HepG2 (cell line): Measurements from ENCODE around the gene VDAC1. TPM values are rescaled to one million over a fixed set of nuclear protein-coding genes. Genes with fewer than 3 reads are reported as not detected.

Source experiments
- polyA plus RNA-seq, 8 experiments: library from polyadenylated mRNA; depleted of rRNA in 3 of 8; stranded (reverse) in 7 of 8; unstranded in 1 of 8; fragments of >200 nt; fragmentation: Illumina TruSeq in 4 of 8; extraction: Trizol in 4 of 8; gene quantifications; 2 replicates each; pipeline versions ENCODE4 v1.2.1 to v1.2.3, GENCODE V29; 2011 to 2016; ENCODE audit warnings: low read depth in 4 of 8, missing spikeins in 1 of 8, mixed read lengths in 1 of 8; ENCODE audit not compliant: insufficient read depth in 1 of 8
- total RNA-seq, 5 experiments: library from RNA; depleted of rRNA; stranded (reverse); fragments of >200 nt; fragmentation: Illumina TruSeq; extraction: Trizol; gene quantifications; 2 replicates each; pipeline ENCODE4 v1.2.3, GENCODE V29; 2016; ENCODE audit warnings: low read depth in 1 of 5
- TF ChIP-seq, protein P1 (sequence below), 2 experiments: fragments of 450-650 bp in 1 of 2; sonication (generic) in 1 of 2; formaldehyde crosslinking in 1 of 2; IDR thresholded peaks; 2 replicates each; pipeline versions ENCODE4 v1.6.1 to v1.8.0; 2016 to 2022; ENCODE audit warnings: antibody characterized with exemption in 1 of 2, mild to moderate bottlenecking in 1 of 2, missing genetic modification reagents in 1 of 2

The VDAC1 gene
- total and polyA plus RNA-seq, 2 of the 13 experiments (the other 11 are each of a cell fraction or from before 2014, with no cell fraction given): 112 to 380 TPM

DNA sequence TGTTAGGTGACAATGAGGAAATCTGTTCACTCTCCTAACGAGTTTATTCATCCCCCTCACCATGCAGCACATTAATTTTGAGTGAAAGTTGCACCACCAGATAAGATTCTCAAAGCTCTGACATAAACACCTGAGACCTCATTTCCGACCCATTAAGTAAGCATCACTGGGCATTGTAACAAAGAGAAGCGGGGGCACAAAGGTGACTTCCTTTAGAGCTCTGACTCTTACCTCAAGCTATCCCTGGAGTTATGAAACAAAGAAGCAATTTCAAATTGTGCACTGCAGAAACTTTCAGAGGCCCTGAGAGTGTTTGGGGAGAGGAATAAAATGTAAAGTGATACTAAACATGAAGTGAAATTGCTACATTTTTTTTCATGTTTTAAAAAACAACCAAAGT, 65.8 kb downstream of the VDAC1 start (continued):
- TF ChIP-seq, protein P1, sequence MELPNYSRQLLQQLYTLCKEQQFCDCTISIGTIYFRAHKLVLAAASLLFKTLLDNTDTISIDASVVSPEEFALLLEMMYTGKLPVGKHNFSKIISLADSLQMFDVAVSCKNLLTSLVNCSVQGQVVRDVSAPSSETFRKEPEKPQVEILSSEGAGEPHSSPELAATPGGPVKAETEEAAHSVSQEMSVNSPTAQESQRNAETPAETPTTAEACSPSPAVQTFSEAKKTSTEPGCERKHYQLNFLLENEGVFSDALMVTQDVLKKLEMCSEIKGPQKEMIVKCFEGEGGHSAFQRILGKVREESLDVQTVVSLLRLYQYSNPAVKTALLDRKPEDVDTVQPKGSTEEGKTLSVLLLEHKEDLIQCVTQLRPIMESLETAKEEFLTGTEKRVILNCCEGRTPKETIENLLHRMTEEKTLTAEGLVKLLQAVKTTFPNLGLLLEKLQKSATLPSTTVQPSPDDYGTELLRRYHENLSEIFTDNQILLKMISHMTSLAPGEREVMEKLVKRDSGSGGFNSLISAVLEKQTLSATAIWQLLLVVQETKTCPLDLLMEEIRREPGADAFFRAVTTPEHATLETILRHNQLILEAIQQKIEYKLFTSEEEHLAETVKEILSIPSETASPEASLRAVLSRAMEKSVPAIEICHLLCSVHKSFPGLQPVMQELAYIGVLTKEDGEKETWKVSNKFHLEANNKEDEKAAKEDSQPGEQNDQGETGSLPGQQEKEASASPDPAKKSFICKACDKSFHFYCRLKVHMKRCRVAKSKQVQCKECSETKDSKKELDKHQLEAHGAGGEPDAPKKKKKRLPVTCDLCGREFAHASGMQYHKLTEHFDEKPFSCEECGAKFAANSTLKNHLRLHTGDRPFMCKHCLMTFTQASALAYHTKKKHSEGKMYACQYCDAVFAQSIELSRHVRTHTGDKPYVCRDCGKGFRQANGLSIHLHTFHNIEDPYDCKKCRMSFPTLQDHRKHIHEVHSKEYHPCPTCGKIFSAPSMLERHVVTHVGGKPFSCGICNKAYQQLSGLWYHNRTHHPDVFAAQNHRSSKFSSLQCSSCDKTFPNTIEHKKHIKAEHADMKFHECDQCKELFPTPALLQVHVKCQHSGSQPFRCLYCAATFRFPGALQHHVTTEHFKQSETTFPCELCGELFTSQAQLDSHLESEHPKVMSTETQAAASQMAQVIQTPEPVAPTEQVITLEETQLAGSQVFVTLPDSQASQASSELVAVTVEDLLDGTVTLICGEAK (IDR thresholded peaks at IDR 0.05): no peak
- TF ChIP-seq, protein P1 (CRISPR knock-in tag; IDR thresholded peaks at IDR 0.05): no peak
